H1 (cell line): ENCODE data around the gene AMZ1. TPM values are rescaled to one million over a fixed set of nuclear protein-coding genes. Genes with fewer than 3 reads are reported as not detected.
"Not testable (repeated sequence)": the region's sequence is repeated elsewhere in the genome, so short reads cannot be mapped to it uniquely, and the experiment has no call there.

Source experiments
- CTCF ChIA-PET: fragments of 300-600 bp; sonication (Branson Sonifier 250); formaldehyde crosslinking; loops from one replicate; lab custom pipeline; 2021; ENCODE audit not compliant: partially characterized antibody; lab: Charles Lee
- POLR2A ChIA-PET: fragments of 300-600 bp; sonication (Branson Sonifier 250); formaldehyde crosslinking; loops from one replicate; lab custom pipeline; 2021; ENCODE audit warnings: inconsistent platforms; ENCODE audit not compliant: partially characterized antibody; lab: Charles Lee
- DNase-seq, 2 experiments: peaks; one replicate each; pipeline versions ENCODE4 v3.0.0 to v3.0.0-alpha.2; 2010 to 2022; ENCODE audit warnings: low spot score in 2 of 2, low read depth in 1 of 2, mixed read lengths in 1 of 2
- FAIRE-seq: peaks from 2 replicates; lab custom pipeline; 2011; peaks lifted over from hg19 to GRCh38; lab: Jason Lieb, UNC
- H2AFZ ChIP-seq: 2 replicates; pipeline ENCODE4 v1.8.1; 2012; ENCODE audit warnings: low read length, inconsistent platforms
- H2AK5ac ChIP-seq: 2 replicates; pipeline ENCODE4 v1.6.1; 2013; ENCODE audit warnings: low read depth, low read length
- H2BK120ac ChIP-seq: replicated peaks from 2 replicates; pipeline ENCODE3; 2013; ENCODE audit warnings: low read depth, low read length, inconsistent platforms
- H2BK12ac ChIP-seq: 2 replicates; pipeline ENCODE4 v1.6.1; 2013; ENCODE audit warnings: low read depth, low read length
- H2BK15ac ChIP-seq: 2 replicates; pipeline ENCODE4 v1.6.1; 2013; ENCODE audit warnings: low read length
- H2BK20ac ChIP-seq: 2 replicates; pipeline ENCODE4 v1.6.1; 2013; ENCODE audit warnings: low read length
- H2BK5ac ChIP-seq: 2 replicates; pipeline ENCODE4 v1.6.1; 2013; ENCODE audit warnings: low read depth, low read length
- H3K14ac ChIP-seq: 2 replicates; pipeline ENCODE4 v1.6.1; 2013; ENCODE audit warnings: inconsistent platforms; ENCODE audit not compliant: insufficient read length
- H3K18ac ChIP-seq: 2 replicates; pipeline ENCODE4 v1.6.1; 2013; ENCODE audit warnings: low read length; ENCODE audit errors: extremely low read depth
- H3K23ac ChIP-seq: 2 replicates; pipeline ENCODE4 v1.6.1; 2013; ENCODE audit warnings: inconsistent platforms; ENCODE audit not compliant: insufficient read length
- H3K23me2 ChIP-seq: 2 replicates; pipeline ENCODE4 v1.6.1; 2013; ENCODE audit warnings: low read depth, low read length
- H3K27ac ChIP-seq: 2 replicates; pipeline ENCODE4 v1.6.1; 2011; ENCODE audit warnings: low read depth, low read length, inconsistent platforms
- H3K27me3 ChIP-seq, 4 experiments: replicated peaks in 1 of 4; 1 replicate in 1 of 4; 2 replicates in 3 of 4; pipeline versions ENCODE4 v1.6.1 to v1.8.1; 2011 to 2013; ENCODE audit warnings: low read length in 3 of 4, mild to moderate bottlenecking in 3 of 4, inconsistent platforms in 2 of 4, mixed read lengths in 2 of 4, moderate library complexity in 1 of 4; ENCODE audit not compliant: control insufficient read depth in 3 of 4, insufficient read depth in 3 of 4; ENCODE audit errors: extremely low read depth in 1 of 4
- H3K36me3 ChIP-seq, 4 experiments: 2 replicates each; pipeline versions ENCODE4 v1.6.1 to v1.8.1; 2011 to 2013; ENCODE audit warnings: mild to moderate bottlenecking in 4 of 4, low read length in 3 of 4, moderate library complexity in 2 of 4, control low read depth in 1 of 4, inconsistent platforms in 1 of 4; ENCODE audit not compliant: insufficient read depth in 4 of 4, control insufficient read depth in 2 of 4
- H3K4ac ChIP-seq: replicated peaks from 2 replicates; pipeline ENCODE3; 2013; ENCODE audit warnings: low read length, low read depth, mixed read lengths, inconsistent platforms; ENCODE audit not compliant: insufficient read length
- H3K4me1 ChIP-seq, 4 experiments: replicated peaks in 1 of 4; 1 replicate in 1 of 4; 2 replicates in 3 of 4; pipeline versions ENCODE4 v1.6.1 to v1.8.1; 2011 to 2013; ENCODE audit warnings: low read length in 3 of 4, inconsistent platforms in 2 of 4, mixed read lengths in 1 of 4; ENCODE audit not compliant: insufficient read depth in 4 of 4, control insufficient read depth in 3 of 4
- H3K4me2 ChIP-seq, 2 experiments: 2 replicates each; pipeline versions ENCODE4 v1.6.1 to v1.8.1; 2011 to 2013; ENCODE audit warnings: low read depth in 2 of 2, low read length in 2 of 2, control low read depth in 1 of 2, inconsistent platforms in 1 of 2, mild to moderate bottlenecking in 1 of 2; ENCODE audit not compliant: insufficient read depth in 1 of 2
- H3K4me3 ChIP-seq, 4 experiments: fragments of 200-600, 300-600 bp in 1 of 4; sonication (generic), shearing (Covaris generic), sonication (Bioruptor Twin) in 1 of 4; 2 replicates each; pipeline versions ENCODE4 v1.5.1 to v1.8.1; 2011 to 2016; ENCODE audit warnings: low read length in 4 of 4, low read depth in 3 of 4, control low read depth in 2 of 4, inconsistent platforms in 2 of 4, mild to moderate bottlenecking in 2 of 4, mixed read lengths in 1 of 4, moderate library complexity in 1 of 4; ENCODE audit not compliant: insufficient read depth in 2 of 4; ENCODE audit errors: extremely low read depth in 1 of 4
- H3K56ac ChIP-seq: replicated peaks from 2 replicates; pipeline ENCODE3; 2013; ENCODE audit warnings: low read depth, mild to moderate bottlenecking, mixed read lengths, low read length, inconsistent platforms; ENCODE audit not compliant: insufficient read length
- H3K79me1 ChIP-seq: 2 replicates; pipeline ENCODE4 v1.6.1; 2013; ENCODE audit warnings: low read depth, low read length, control low read depth
- H3K79me2 ChIP-seq, 2 experiments: 2 replicates each; pipeline versions ENCODE4 v1.6.1 to v1.8.1; 2012 to 2013; ENCODE audit warnings: low read length in 2 of 2, mild to moderate bottlenecking in 2 of 2, inconsistent platforms in 1 of 2; ENCODE audit not compliant: insufficient read depth in 2 of 2, control insufficient read depth in 1 of 2
- H3K9ac ChIP-seq, 4 experiments: replicated peaks in 1 of 4; 1 replicate in 1 of 4; 2 replicates in 3 of 4; pipeline versions ENCODE4 v1.6.1 to v1.8.1; 2011 to 2013; ENCODE audit warnings: low read depth in 3 of 4, low read length in 3 of 4, control low read depth in 2 of 4, mild to moderate bottlenecking in 2 of 4, moderate library complexity in 2 of 4, inconsistent platforms in 1 of 4; ENCODE audit errors: extremely low read depth in 1 of 4
- H3K9me3 ChIP-seq, 2 experiments: 2 replicates each; pipeline versions ENCODE4 v1.6.1 to v1.8.1; 2012 to 2013; ENCODE audit warnings: mild to moderate bottlenecking in 2 of 2, moderate library complexity in 2 of 2, control low read depth in 1 of 2, inconsistent platforms in 1 of 2, low read depth in 1 of 2, low read length in 1 of 2, mixed read lengths in 1 of 2; ENCODE audit not compliant: insufficient read depth in 2 of 2
- H4K20me1 ChIP-seq, 2 experiments: replicated peaks in 1 of 2; 2 replicates each; pipeline versions ENCODE3 to v1.8.1; 2011 to 2013; ENCODE audit warnings: inconsistent platforms in 2 of 2, low read length in 2 of 2, mild to moderate bottlenecking in 1 of 2; ENCODE audit not compliant: insufficient read depth in 2 of 2, control insufficient read depth in 1 of 2
- H4K5ac ChIP-seq: 2 replicates; pipeline ENCODE4 v1.6.1; 2013; ENCODE audit warnings: low read length, low read depth, mixed read lengths, inconsistent platforms; ENCODE audit not compliant: insufficient read length
- H4K8ac ChIP-seq: 2 replicates; pipeline ENCODE4 v1.8.0; 2013; ENCODE audit warnings: mild to moderate bottlenecking, moderate library complexity, low read length, inconsistent platforms; ENCODE audit not compliant: insufficient read depth; ENCODE audit errors: extremely low read depth
- H4K91ac ChIP-seq: replicated peaks from 2 replicates; pipeline ENCODE3; 2013; ENCODE audit warnings: low read length, mixed read lengths, inconsistent platforms; ENCODE audit not compliant: insufficient read length
- WGBS, 2 experiments: shearing (Covaris generic) in 1 of 2; methylation state at CpG; one replicate each; pipeline versions ENCODE4 v1.1.6 to v1.1.7; 2013 to 2015; ENCODE audit warnings: low lambda C conversion rate in 2 of 2, mixed read lengths in 2 of 2, inconsistent platforms in 1 of 2, low coverage in 1 of 2, missing lambda C conversion rate in 1 of 2; ENCODE audit not compliant: insufficient replicate concordance in 2 of 2, insufficient coverage in 1 of 2, insufficient read length in 1 of 2; ENCODE audit errors: extremely low coverage in 1 of 2, missing lambda C conversion rate in 1 of 2; 5-methylcytosine and 5-hydroxymethylcytosine counted together
- polyA plus RNA-seq, 7 experiments: library from polyadenylated mRNA; depleted of rRNA in 3 of 7; stranded (reverse) in 5 of 7; unstranded in 2 of 7; fragments of >200 nt in 5 of 7; fragments of 200-250 nt in 2 of 7; gene quantifications; 1 replicate in 5 of 7; 2 replicates in 1 of 7; 4 replicates in 1 of 7; pipeline versions ENCODE4 v1.2.1 to v1.2.3, GENCODE V29; 2011 to 2013; ENCODE audit warnings: missing spikeins in 2 of 7, mixed read lengths in 2 of 7
- total RNA-seq: library from RNA; stranded (reverse); fragmentation: NEBNext Ultra II Directional; extraction: Animal tissue kit (Norgen Biotek cat#: 25700); gene quantifications from 2 replicates; pipeline ENCODE4 v1.2.1, GENCODE V29; 2021

AMZ1 gene
- total and polyA plus RNA-seq, 2 of the 8 experiments (the other 6 are each of a cell fraction or from before 2014, with no cell fraction given) = 0.59 to 1.4 TPM

DNA sequence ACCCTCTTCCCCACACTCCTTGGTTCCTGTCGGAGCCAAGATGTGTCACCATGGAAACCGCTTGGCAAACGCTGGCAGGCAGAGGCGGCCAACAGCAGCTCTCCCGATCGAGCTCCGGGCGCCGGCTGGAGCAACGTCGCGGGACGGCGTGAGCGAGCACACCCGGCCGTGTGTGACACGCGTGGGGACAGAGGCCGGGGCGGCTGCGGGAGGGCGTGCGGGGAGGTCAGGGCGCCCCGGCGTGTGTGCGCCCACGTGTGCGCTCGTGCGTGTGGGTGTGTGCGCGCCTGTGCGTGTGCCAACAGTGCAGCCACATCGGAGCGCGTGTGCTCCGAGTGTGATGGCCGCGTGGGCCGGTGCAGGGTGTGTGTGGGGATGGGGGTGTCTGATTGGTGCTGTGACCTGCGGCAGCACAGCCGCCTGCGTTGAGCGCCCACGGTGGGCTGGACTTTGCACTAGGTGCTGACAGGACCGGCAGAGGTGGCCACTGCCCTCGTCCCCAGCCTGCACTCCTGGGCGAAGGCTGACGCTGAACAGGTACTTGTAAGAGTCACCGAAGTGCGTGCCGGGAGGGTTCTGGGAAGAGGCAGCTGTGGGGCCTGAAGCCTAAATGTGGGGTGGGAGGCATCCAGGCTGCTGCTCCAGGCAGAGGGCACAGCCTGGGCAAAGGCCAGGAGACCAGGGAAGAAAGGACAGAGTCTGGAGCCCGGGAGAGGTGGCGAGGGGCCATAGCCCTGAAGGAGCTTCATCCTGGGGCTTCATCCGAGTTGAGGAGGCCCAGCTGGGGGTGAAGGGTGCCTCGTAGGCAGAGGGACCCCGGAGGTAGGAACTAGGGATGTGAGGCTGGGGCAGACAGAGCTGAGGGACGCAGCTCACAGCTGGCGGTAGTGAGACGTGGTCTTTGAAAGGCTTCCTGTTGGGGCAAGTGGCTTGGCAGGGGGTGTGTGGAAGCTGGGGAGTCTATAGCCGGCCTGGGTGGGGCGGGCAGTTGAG lies 8.6 kb upstream of the AMZ1 start:
- H4K5ac ChIP-seq, H3K27ac ChIP-seq, H3K9ac ChIP-seq, H3K4me3 ChIP-seq, H3K23me2 ChIP-seq, H3K23ac ChIP-seq, H3K18ac ChIP-seq, FAIRE-seq, H3K4me1 ChIP-seq, H4K20me1 ChIP-seq, H2BK20ac ChIP-seq, H3K4ac ChIP-seq, H2BK15ac ChIP-seq, H3K27me3 ChIP-seq, H4K91ac ChIP-seq, H3K56ac ChIP-seq, H2BK5ac ChIP-seq, POLR2A ChIA-PET, H3K4me2 ChIP-seq, H3K79me1 ChIP-seq, H2AK5ac ChIP-seq, H2BK120ac ChIP-seq, H3K14ac ChIP-seq, H2BK12ac ChIP-seq, H4K8ac ChIP-seq, DNase-seq, H3K79me2 ChIP-seq, H3K36me3 ChIP-seq, H3K9me3 ChIP-seq, H2AFZ ChIP-seq: not testable (repeated sequence)
- CTCF ChIA-PET = interaction anchor here (0.6 to 5.4 kb wide), 22 partner anchors 8 to 228 kb away, joined by 3 to 59 read pairs (median 6); no protein-coding TSS in a partner anchor
- WGBS, 2 experiments = 94% methylated on average over 27 of the region's 64 CpGs; no CpG with 5 or more reads in 1 of the 2 experiments
